ENCODE measurements around the gene MIA3.

MIA3 gene

GRCh38 chr1:222643606-222643937 is 25.7 kb downstream of the MIA3 start:
- in situ Hi-C loops (cut with HindIII; ENCODE audit: low pct_ligation_motif_present, low sequenced_read_pairs): no loop called here
- TF ChIP-seq CTCF (IDR thresholded peaks at IDR 0.05; ENCODE audit: low read depth, low read length, missing control alignments): no peak
- Histone ChIP-seq H3K27ac (peak overlapping the region; percentile 95), H3K36me3 (replicated peaks) (no peaks in the 10 kb centered on the region), H3K27me3 (replicated peaks) (no peaks in the 10 kb centered on the region), H3K4me3 (ENCODE audit: low read depth, low read length) (peak overlapping the region; percentile 92)
- no peak for DNase-seq

- H3K27me3 ChIP-seq (replicated peaks): no peaks in the 10 kb centered on the region
- H3K4me3 ChIP-seq (ENCODE audit: low read depth, low read length): peak overlapping the region; percentile 92
- in situ Hi-C loops (cut with HindIII; ENCODE audit: low pct_ligation_motif_present, low sequenced_read_pairs): no loop called here
- H3K36me3 ChIP-seq (replicated peaks): no peaks in the 10 kb centered on the region
- peak; percentile 98 for DNase-seq
- peak overlapping the region; percentile 95 for H3K27ac ChIP-seq
- TF ChIP-seq CTCF (IDR thresholded peaks at IDR 0.05; ENCODE audit: low read depth, low read length, missing control alignments): no peak
These were observed 26.2 kb downstream of the MIA3 start for GRCh38 chr1:222643938-222644635.

- Histone ChIP-seq H3K27ac (peak overlapping the region; percentile 95), H3K27me3 (replicated peaks) (no peaks in the 10 kb centered on the region), H3K36me3 (replicated peaks) (peaks cover 1% of the 10 kb centered on the region), H3K4me3 (ENCODE audit: low read depth, low read length) (peak overlapping the region; percentile 92)
- TF ChIP-seq CTCF (IDR thresholded peaks at IDR 0.05; ENCODE audit: low read depth, low read length, missing control alignments): no peak
- no peak for DNase-seq
- in situ Hi-C loops (cut with HindIII; ENCODE audit: low pct_ligation_motif_present, low sequenced_read_pairs): no loop called here
These were observed 26.7 kb downstream of the MIA3 start for GRCh38 chr1:222644636-222644980.

- Histone ChIP-seq H3K36me3 (replicated peaks) (peaks cover 53% of the 10 kb centered on the region), H3K4me3 (ENCODE audit: low read depth, low read length) (no peak overlapping the region), H3K27ac (no peak overlapping the region), H3K27me3 (replicated peaks) (no peaks in the 10 kb centered on the region)
- TF ChIP-seq CTCF (IDR thresholded peaks at IDR 0.05; ENCODE audit: low read depth, low read length, missing control alignments): no peak
- no peak for DNase-seq
- in situ Hi-C loops (cut with HindIII; ENCODE audit: low pct_ligation_motif_present, low sequenced_read_pairs): no loop called here
These were observed 34.8 kb downstream of the MIA3 start for GRCh38 chr1:222652676-222653075.

- Histone ChIP-seq H3K4me3 (ENCODE audit: low read depth, low read length) (no peak overlapping the region), H3K36me3 (replicated peaks) (peaks cover 56% of the 10 kb centered on the region), H3K27me3 (replicated peaks) (no peaks in the 10 kb centered on the region), H3K27ac (no peak overlapping the region)
- in situ Hi-C loops (cut with HindIII; ENCODE audit: low pct_ligation_motif_present, low sequenced_read_pairs): no loop called here
- DNase-seq: no peak
- no peak for TF ChIP-seq CTCF (IDR thresholded peaks at IDR 0.05; ENCODE audit: low read depth, low read length, missing control alignments)
These were observed 35.4 kb downstream of the MIA3 start for GRCh38 chr1:222653178-222653827.

GRCh38 chr1:222654849-222655248 is 37.0 kb downstream of the MIA3 start:
- TF ChIP-seq CTCF (IDR thresholded peaks at IDR 0.05; ENCODE audit: low read depth, low read length, missing control alignments): no peak
- H3K27me3 ChIP-seq (replicated peaks): no peaks in the 10 kb centered on the region
- no peak overlapping the region for H3K4me3 ChIP-seq (ENCODE audit: low read depth, low read length)
- in situ Hi-C loops (cut with HindIII; ENCODE audit: low pct_ligation_motif_present, low sequenced_read_pairs): no loop called here
- peak; percentile 28 for DNase-seq
- peaks cover 60% of the 10 kb centered on the region for H3K36me3 ChIP-seq (replicated peaks)
- no peak overlapping the region for H3K27ac ChIP-seq

All from brain microvascular endothelial cell (primary cell).